CD4-positive, alpha-beta T cell treated with Interleukin-17A for 4 hours (primary cell): ENCODE data around the gene JAG2.
"Not testable (repeated sequence)": the region's sequence is repeated elsewhere in the genome, so short reads cannot be mapped to it uniquely, and the experiment has no call there.

ENCODE experiments used
- DNase-seq: peaks from one replicate; pipeline ENCODE4 v3.0.0-alpha.2; 2020; ENCODE audit warnings: mixed read lengths

Gene JAG2

GRCh38 chr14:105137481-105138020 lies 31.0 kb downstream of the JAG2 start:
- no peak for DNase-seq

- DNase-seq = no peak
Measured at GRCh38 chr14:105136401-105137322, 31.9 kb downstream of the JAG2 start.

GRCh38 chr14:105135700-105136395 lies 32.7 kb downstream of the JAG2 start:
- DNase-seq = no peak

GRCh38 chr14:105132921-105133654 lies 35.5 kb downstream of the JAG2 start:
- no peak for DNase-seq

GRCh38 chr14:105131241-105131640 lies 37.3 kb downstream of the JAG2 start:
- DNase-seq = no peak

- no peak for DNase-seq
Measured at GRCh38 chr14:105128059-105128458, 40.5 kb downstream of the JAG2 start.

- DNase-seq = no peak
Measured at GRCh38 chr14:105126981-105127329, 41.6 kb downstream of the JAG2 start.

- no peak for DNase-seq
Measured at GRCh38 chr14:105126126-105126980, 42.2 kb downstream of the JAG2 start.

GRCh38 chr14:105124823-105125222 lies 43.8 kb downstream of the JAG2 start:
- DNase-seq = no peak

GRCh38 chr14:105123981-105124765 lies 44.4 kb downstream of the JAG2 start:
- no peak for DNase-seq

GRCh38 chr14:105123064-105123665 lies 45.4 kb downstream of the JAG2 start:
- DNase-seq = no peak

- DNase-seq = no peak
Measured at GRCh38 chr14:105120056-105120455, 48.5 kb downstream of the JAG2 start.

- no peak for DNase-seq
Measured at GRCh38 chr14:105119408-105120025, 49.1 kb downstream of the JAG2 start.

- no peak for DNase-seq
Measured at GRCh38 chr14:105118646-105119407, 49.7 kb downstream of the JAG2 start.

GRCh38 chr14:105117710-105118385 lies 50.7 kb downstream of the JAG2 start:
- DNase-seq = no peak

- no peak for DNase-seq
Measured at GRCh38 chr14:105117257-105117646, 51.3 kb downstream of the JAG2 start.

- no peak for DNase-seq
Measured at GRCh38 chr14:105116451-105117256, 51.9 kb downstream of the JAG2 start.

GRCh38 chr14:105109243-105109642 lies 59.3 kb downstream of the JAG2 start:
- DNase-seq = not testable (repeated sequence)
